HepG2 (cell line): ENCODE measurements around the gene MRM2.

ENCODE experiments used
- ATM ChIP-seq: fragments of 450-650 bp; IDR thresholded peaks from 2 replicates; pipeline ENCODE4 v1.7.1; 2017; ENCODE audit warnings: mild to moderate bottlenecking, borderline replicate concordance
- MAFK ChIP-seq, 2 experiments: IDR thresholded peaks in 1 of 2; conservative IDR thresholded peaks in 1 of 2; 2 replicates each; pipeline ENCODE4 v1.6.1; 2011; ENCODE audit warnings: improper control_type of control experiment in 2 of 2, low read length in 2 of 2
- TP53 ChIP-seq: sonication (generic); formaldehyde crosslinking; conservative IDR thresholded peaks from 2 replicates; pipeline ENCODE4 v1.4.0; 2020; ENCODE audit warnings: missing genetic modification reagents
- TF ChIP-seq, protein P1 (sequence below): sonication (generic); formaldehyde crosslinking; IDR thresholded peaks from 2 replicates; pipeline ENCODE4 v1.5.0; 2020; ENCODE audit warnings: mild to moderate bottlenecking, missing genetic modification reagents, moderate library complexity

DNA sequence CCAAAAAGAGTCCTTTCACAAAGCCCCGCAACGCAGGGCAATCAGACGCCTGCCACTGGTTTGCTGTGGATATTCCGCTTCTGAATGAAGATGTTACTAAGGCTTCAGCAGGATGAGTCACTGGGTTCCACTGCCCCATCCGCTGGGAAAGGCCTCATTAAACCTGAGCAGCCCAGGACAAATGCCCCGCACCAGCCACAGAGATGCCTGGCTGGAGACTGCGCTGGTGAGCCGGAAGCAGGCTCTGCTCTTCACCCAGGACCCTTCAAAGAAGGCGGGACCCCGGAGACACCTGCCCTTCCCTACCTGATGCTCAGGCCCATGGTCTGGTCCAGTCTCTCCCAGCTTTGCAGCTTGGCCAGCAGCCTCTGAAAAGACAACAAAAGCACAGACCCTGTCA is 29.1 kb downstream of the MRM2 start:
- TF ChIP-seq MAFK (conservative IDR thresholded peaks at IDR 0.05 in 1 of 2, IDR thresholded peaks at IDR 0.05 in 1 of 2; ENCODE audit: low read length in 2 of 2) (no peak), ATM (no peak), TP53 (CRISPR knock-in tag) (no peak)
- TF ChIP-seq, protein P1, sequence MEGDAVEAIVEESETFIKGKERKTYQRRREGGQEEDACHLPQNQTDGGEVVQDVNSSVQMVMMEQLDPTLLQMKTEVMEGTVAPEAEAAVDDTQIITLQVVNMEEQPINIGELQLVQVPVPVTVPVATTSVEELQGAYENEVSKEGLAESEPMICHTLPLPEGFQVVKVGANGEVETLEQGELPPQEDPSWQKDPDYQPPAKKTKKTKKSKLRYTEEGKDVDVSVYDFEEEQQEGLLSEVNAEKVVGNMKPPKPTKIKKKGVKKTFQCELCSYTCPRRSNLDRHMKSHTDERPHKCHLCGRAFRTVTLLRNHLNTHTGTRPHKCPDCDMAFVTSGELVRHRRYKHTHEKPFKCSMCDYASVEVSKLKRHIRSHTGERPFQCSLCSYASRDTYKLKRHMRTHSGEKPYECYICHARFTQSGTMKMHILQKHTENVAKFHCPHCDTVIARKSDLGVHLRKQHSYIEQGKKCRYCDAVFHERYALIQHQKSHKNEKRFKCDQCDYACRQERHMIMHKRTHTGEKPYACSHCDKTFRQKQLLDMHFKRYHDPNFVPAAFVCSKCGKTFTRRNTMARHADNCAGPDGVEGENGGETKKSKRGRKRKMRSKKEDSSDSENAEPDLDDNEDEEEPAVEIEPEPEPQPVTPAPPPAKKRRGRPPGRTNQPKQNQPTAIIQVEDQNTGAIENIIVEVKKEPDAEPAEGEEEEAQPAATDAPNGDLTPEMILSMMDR (CRISPR knock-in tag), result no peak
